Progenitor cell of endocrine pancreas (in vitro differentiated cells): ENCODE results near the gene HMMR. TPM values are rescaled to one million over a fixed set of nuclear protein-coding genes. Genes with fewer than 3 reads are reported as not detected.

Experiments used
- DNase-seq: peaks from one replicate; pipeline ENCODE4 v3.0.0; 2021; ENCODE audit warnings: low spot score; ENCODE audit not compliant: unreplicated experiment
- H3K27ac Mint-ChIP-seq: 2 replicates; pipeline ENCODE4 v1.8.0; 2021; ENCODE audit warnings: mild to moderate bottlenecking, moderate library complexity, mixed read lengths
- H3K27me3 Mint-ChIP-seq: 2 replicates; pipeline ENCODE4 v1.8.0; 2021; ENCODE audit warnings: mixed read lengths
- H3K36me3 Mint-ChIP-seq: 2 replicates; pipeline ENCODE4 v1.8.0; 2022; ENCODE audit warnings: mixed read lengths; ENCODE audit not compliant: insufficient read depth
- H3K4me1 Mint-ChIP-seq: 2 replicates; pipeline ENCODE4 v1.8.0; 2021; ENCODE audit warnings: low read depth, mixed read lengths
- H3K4me3 Mint-ChIP-seq: 2 replicates; pipeline ENCODE4 v1.8.0; 2021; ENCODE audit warnings: low read depth, mild to moderate bottlenecking, moderate library complexity, mixed read lengths
- H3K9me3 Mint-ChIP-seq: 2 replicates; pipeline ENCODE4 v1.8.0; 2021; ENCODE audit warnings: low read depth, mixed read lengths
- CTCF ChIP-seq: fragments of 200-600 bp; sonication (generic); IDR thresholded peaks from one replicate; pipeline ENCODE4 v1.5.0; 2021; ENCODE audit warnings: antibody characterized with exemption, mild to moderate bottlenecking; ENCODE audit not compliant: unreplicated experiment
- total RNA-seq: library from RNA; stranded (reverse); gene quantifications from 2 replicates; pipeline ENCODE4 v1.2.1, GENCODE V29; 2021

Gene HMMR
- total RNA-seq, 1 donor from 2014 or later: 15.0 TPM

- Mint-ChIP-seq H3K4me1 (peaks cover 12% of the 10 kb centered on the region), H3K27me3 (no peaks in the 10 kb centered on the region), H3K4me3 (peak overlapping the region; percentile 90), H3K36me3 (peaks cover 16% of the 10 kb centered on the region), H3K27ac (peak overlapping the region; percentile 100), H3K9me3 (no peaks in the 10 kb centered on the region)
- no peak for DNase-seq
- no peak for TF ChIP-seq CTCF
Observed at GRCh38 chr5:163458778-163459385, 1.6 kb upstream of the HMMR start.

GRCh38 chr5:163459462-163459818 is 992 bp upstream of the HMMR start:
- Mint-ChIP-seq H3K4me3 (peak overlapping the region; percentile 90), H3K9me3 (no peaks in the 10 kb centered on the region), H3K27me3 (no peaks in the 10 kb centered on the region), H3K27ac (peak overlapping the region; percentile 100), H3K4me1 (peaks cover 12% of the 10 kb centered on the region), H3K36me3 (peaks cover 16% of the 10 kb centered on the region)
- no peak for TF ChIP-seq CTCF
- DNase-seq: no peak

GRCh38 chr5:163459819-163460561 is 442 bp upstream of the HMMR start, which contains the start of gene NUDCD2:
NUDCD2 (minus strand) TSS chr5:163460102; CDS start chr5:163460050, 52 bp downstream.
- TF ChIP-seq CTCF: peak; percentile 34
- H3K36me3 Mint-ChIP-seq: peaks cover 14% of the 10 kb centered on the region
- H3K4me3 Mint-ChIP-seq: peak within 1 kb of the TSS; percentile 90
- peak within 1 kb of the TSS; percentile 100 for H3K27ac Mint-ChIP-seq
- peaks cover 12% of the 10 kb centered on the region for H3K4me1 Mint-ChIP-seq
- peak; percentile 91 for DNase-seq
- no peaks in the 10 kb centered on the region for H3K27me3 Mint-ChIP-seq
- H3K9me3 Mint-ChIP-seq: no peaks in the 10 kb centered on the region

- Mint-ChIP-seq H3K4me1 (peaks cover 10% of the 10 kb centered on the region), H3K36me3 (peaks cover 2% of the 10 kb centered on the region), H3K27ac (no peak overlapping the region), H3K4me3 (no peak overlapping the region), H3K9me3 (no peaks in the 10 kb centered on the region), H3K27me3 (no peaks in the 10 kb centered on the region)
- DNase-seq: no peak
- no peak for TF ChIP-seq CTCF
Observed at GRCh38 chr5:163463063-163463435, 2.6 kb downstream of the HMMR start.

GRCh38 chr5:163467682-163468081 is 7.2 kb downstream of the HMMR start:
- Mint-ChIP-seq H3K36me3 (peaks cover 9% of the 10 kb centered on the region), H3K27me3 (no peaks in the 10 kb centered on the region), H3K4me3 (no peak overlapping the region), H3K9me3 (no peaks in the 10 kb centered on the region), H3K27ac (no peak overlapping the region), H3K4me1 (no peaks in the 10 kb centered on the region)
- no peak for DNase-seq
- no peak for TF ChIP-seq CTCF
